Neural cell (in vitro differentiated cells): ENCODE data around the gene PRTN3. TPM values are rescaled to one million over a fixed set of nuclear protein-coding genes. Genes with fewer than 3 reads are reported as not detected.
"Not testable (repeated sequence)": the region's sequence is repeated elsewhere in the genome, so short reads cannot be mapped to it uniquely, and the experiment has no call there.

ENCODE experiments used
- H2AFZ ChIP-seq: fragments of 200-600, 300-800 bp; sonication (generic), shearing (Covaris generic); 2 replicates; pipeline ENCODE4 v1.6.0; 2014; ENCODE audit warnings: low read depth, mild to moderate bottlenecking, antibody characterized with exemption, low read length, moderate library complexity
- H3F3A ChIP-seq: fragments of 200-600 bp; shearing (Covaris generic); 2 replicates; pipeline ENCODE4 v1.6.1; 2016; ENCODE audit warnings: mild to moderate bottlenecking, moderate library complexity, mixed read lengths, antibody characterized with exemption, low read length; ENCODE audit not compliant: insufficient read depth, poor library complexity, severe bottlenecking
- H3K27ac ChIP-seq: fragments of 200-600, 300-800 bp; sonication (generic), shearing (Covaris generic); 2 replicates; pipeline ENCODE4 v1.5.1; 2014; ENCODE audit warnings: mild to moderate bottlenecking, low read length, moderate library complexity
- H3K27me3 ChIP-seq: fragments of 300-800, 200-600 bp; sonication (generic), shearing (Covaris generic); 2 replicates; pipeline ENCODE4 v1.6.0; 2014; ENCODE audit warnings: mild to moderate bottlenecking, low read depth, low read length, moderate library complexity; ENCODE audit not compliant: insufficient read depth
- H3K36me3 ChIP-seq: fragments of 300-800, 200-600 bp; sonication (generic), shearing (Covaris generic); 2 replicates; pipeline ENCODE4 v1.5.1; 2014; ENCODE audit warnings: mild to moderate bottlenecking, antibody characterized with exemption, low read length, moderate library complexity; ENCODE audit not compliant: insufficient read depth
- H3K4me2 ChIP-seq: fragments of 300-800, 200-600 bp; sonication (generic), shearing (Covaris generic); 2 replicates; pipeline ENCODE4 v1.6.0; 2014; ENCODE audit warnings: mild to moderate bottlenecking, low read length
- H3K4me3 ChIP-seq: fragments of 300-800, 200-600 bp; sonication (generic), shearing (Covaris generic); 2 replicates; pipeline ENCODE4 v1.5.1; 2014; ENCODE audit warnings: mild to moderate bottlenecking, low read length, moderate library complexity
- H3K79me2 ChIP-seq: fragments of 200-600 bp; shearing (Covaris generic); replicated peaks from 2 replicates; pipeline ENCODE4 v1.6.0; 2014; ENCODE audit warnings: mild to moderate bottlenecking, low read length, moderate library complexity; ENCODE audit not compliant: insufficient read depth
- H3K9ac ChIP-seq: fragments of 300-800, 200-600 bp; sonication (generic), shearing (Covaris generic); 2 replicates; pipeline ENCODE4 v1.6.1; 2016; ENCODE audit warnings: mild to moderate bottlenecking, low read length, mixed read lengths
- H3K9me2 ChIP-seq: fragments of 200-600 bp; shearing (Covaris generic); 2 replicates; pipeline ENCODE4 v1.6.1; 2016; ENCODE audit warnings: mild to moderate bottlenecking, low read length, mixed read lengths; ENCODE audit not compliant: insufficient read depth
- H3K9me3 ChIP-seq: fragments of 200-600, 300-800 bp; sonication (generic), shearing (Covaris generic); 2 replicates; pipeline ENCODE4 v1.6.1; 2016; ENCODE audit warnings: mild to moderate bottlenecking, mixed run types, low read length, moderate library complexity, mixed read lengths
- H4K20me1 ChIP-seq: fragments of 200-600 bp; shearing (Covaris generic); 2 replicates; pipeline ENCODE4 v1.6.1; 2016; ENCODE audit warnings: mild to moderate bottlenecking, mixed run types; ENCODE audit not compliant: insufficient read depth
- CTCF ChIP-seq: fragments of 450-650 bp; IDR thresholded peaks from 2 replicates; pipeline ENCODE4 v1.5.1; 2014; ENCODE audit warnings: antibody characterized with exemption, mild to moderate bottlenecking, moderate library complexity; ENCODE audit not compliant: poor library complexity, severe bottlenecking
- EP300 ChIP-seq: fragments of 450-650 bp; conservative IDR thresholded peaks from 2 replicates; pipeline ENCODE4 v1.6.1; 2014; ENCODE audit warnings: antibody characterized with exemption, mild to moderate bottlenecking, moderate library complexity; ENCODE audit not compliant: poor library complexity, severe bottlenecking
- EZH2 ChIP-seq: fragments of 200-600, 300-800 bp; shearing (Covaris generic), sonication (generic); IDR thresholded peaks from 2 replicates; pipeline ENCODE4 v1.6.1; 2014; ENCODE audit warnings: antibody characterized with exemption, low read length, borderline replicate concordance, mild to moderate bottlenecking; ENCODE audit not compliant: insufficient read depth, poor library complexity, severe bottlenecking
- MXI1 ChIP-seq: fragments of 450-650 bp; conservative IDR thresholded peaks from 2 replicates; pipeline ENCODE4 v1.6.1; 2014; ENCODE audit warnings: antibody characterized with exemption, mild to moderate bottlenecking; ENCODE audit not compliant: poor library complexity, severe bottlenecking
- POLR2AphosphoS5 ChIP-seq: IDR thresholded peaks from 2 replicates; pipeline ENCODE4 v1.6.1; 2012
- RAD21 ChIP-seq: fragments of 450-650 bp; conservative IDR thresholded peaks from 2 replicates; pipeline ENCODE4 v1.6.1; 2014; ENCODE audit warnings: antibody characterized with exemption, mild to moderate bottlenecking, moderate library complexity
- REST ChIP-seq: IDR thresholded peaks from 2 replicates; pipeline ENCODE4 v1.6.1; 2012; ENCODE audit warnings: borderline replicate concordance
- SMC3 ChIP-seq: fragments of 450-650 bp; conservative IDR thresholded peaks from 2 replicates; pipeline ENCODE4 v1.6.1; 2014; ENCODE audit warnings: antibody characterized with exemption, mild to moderate bottlenecking, moderate library complexity; ENCODE audit not compliant: poor library complexity
- TAF1 ChIP-seq: IDR thresholded peaks from 2 replicates; pipeline ENCODE4 v1.6.1; 2012; ENCODE audit warnings: low read depth
- polyA plus RNA-seq: library from polyadenylated mRNA; depleted of rRNA; stranded (reverse); fragments of >200 nt; gene quantifications from 2 replicates; pipeline ENCODE4 v1.2.3, GENCODE V29; 2014

Gene PRTN3
- polyA plus RNA-seq, 1 donor from 2014 or later = not detected

GRCh38 chr19:876089-876488 is 35.3 kb downstream of the PRTN3 start:
- no peaks in the 10 kb centered on the region for H3K79me2 ChIP-seq
- no peak overlapping the region for H2AFZ ChIP-seq
- H3K27ac ChIP-seq = no peak overlapping the region
- no peak overlapping the region for H3K4me2 ChIP-seq
- H3K9me2 ChIP-seq = no peaks in the 10 kb centered on the region
- no peaks in the 10 kb centered on the region for H3F3A ChIP-seq
- TF ChIP-seq POLR2AphosphoS5 = no peak
- no peak for TF ChIP-seq RAD21
- TF ChIP-seq SMC3 = no peak
- no peak for TF ChIP-seq TAF1
- TF ChIP-seq MXI1 = no peak
- TF ChIP-seq REST = no peak
- TF ChIP-seq EP300 = no peak
- no peak for TF ChIP-seq CTCF
- TF ChIP-seq EZH2 = no peak
- peaks cover 2% of the 10 kb centered on the region for H3K36me3 ChIP-seq
- no peaks in the 10 kb centered on the region for H3K27me3 ChIP-seq
- H4K20me1 ChIP-seq = no peaks in the 10 kb centered on the region
- H3K9me3 ChIP-seq = no peaks in the 10 kb centered on the region
- H3K4me3 ChIP-seq = no peak overlapping the region
- no peak overlapping the region for H3K9ac ChIP-seq

- H2AFZ ChIP-seq = no peak overlapping the region
- no peaks in the 10 kb centered on the region for H3K27me3 ChIP-seq
Observed at GRCh38 chr19:876780-877314, 36.0 kb downstream of the PRTN3 start.

DNA sequence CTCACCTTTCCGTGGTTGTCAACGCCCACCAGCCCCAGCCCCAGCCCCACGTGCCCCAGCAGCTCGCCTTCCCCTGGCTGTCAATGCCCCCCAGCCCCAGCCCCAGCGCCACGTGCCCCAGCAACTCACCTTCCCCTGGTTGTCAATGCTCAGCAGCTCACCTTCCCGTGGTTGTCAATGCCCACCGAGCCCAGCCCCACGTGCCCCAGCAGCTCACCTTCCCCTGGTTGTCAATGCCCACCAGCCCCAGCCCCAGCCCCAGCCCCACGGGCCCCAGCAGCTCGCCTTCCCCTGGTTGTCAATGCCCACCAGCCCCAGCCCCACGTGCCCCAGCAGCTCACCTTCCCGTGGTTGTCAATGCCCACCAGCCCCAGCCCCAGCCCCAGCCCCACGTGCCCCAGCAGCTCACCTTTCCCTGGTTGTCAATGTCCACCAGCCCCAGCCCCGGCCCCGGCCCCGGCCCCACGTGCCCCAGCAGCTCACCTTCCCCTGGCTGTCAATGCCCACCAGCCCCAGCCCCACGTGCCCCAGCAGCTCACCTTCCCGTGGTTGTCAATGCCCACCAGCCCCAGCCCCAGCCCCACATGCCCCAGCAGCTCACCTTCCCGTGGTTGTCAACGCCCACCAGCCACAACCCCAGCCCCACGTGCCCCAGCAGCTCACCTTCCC is 37.3 kb downstream of the PRTN3 start:
- not testable (repeated sequence) for H2AFZ ChIP-seq, H3K9me2 ChIP-seq, H3K9ac ChIP-seq, H3K79me2 ChIP-seq, H3K27ac ChIP-seq, H3K36me3 ChIP-seq, H3F3A ChIP-seq, H4K20me1 ChIP-seq, H3K4me3 ChIP-seq, H3K27me3 ChIP-seq, H3K4me2 ChIP-seq, H3K9me3 ChIP-seq

More at GRCh38 chr19:876780-877314, 36.0 kb downstream of the PRTN3 start:
- H3K4me3 ChIP-seq = no peak overlapping the region
- no peak overlapping the region for H3K27ac ChIP-seq
- no peaks in the 10 kb centered on the region for H4K20me1 ChIP-seq
- H3K9me2 ChIP-seq = no peaks in the 10 kb centered on the region
- H3K79me2 ChIP-seq = no peaks in the 10 kb centered on the region
- no peak overlapping the region for H3K4me2 ChIP-seq
- peaks cover 5% of the 10 kb centered on the region for H3K36me3 ChIP-seq
- H3K9ac ChIP-seq = no peak overlapping the region
- H3K9me3 ChIP-seq = no peaks in the 10 kb centered on the region
- TF ChIP-seq CTCF = no peak
- H3F3A ChIP-seq = no peaks in the 10 kb centered on the region

DNA sequence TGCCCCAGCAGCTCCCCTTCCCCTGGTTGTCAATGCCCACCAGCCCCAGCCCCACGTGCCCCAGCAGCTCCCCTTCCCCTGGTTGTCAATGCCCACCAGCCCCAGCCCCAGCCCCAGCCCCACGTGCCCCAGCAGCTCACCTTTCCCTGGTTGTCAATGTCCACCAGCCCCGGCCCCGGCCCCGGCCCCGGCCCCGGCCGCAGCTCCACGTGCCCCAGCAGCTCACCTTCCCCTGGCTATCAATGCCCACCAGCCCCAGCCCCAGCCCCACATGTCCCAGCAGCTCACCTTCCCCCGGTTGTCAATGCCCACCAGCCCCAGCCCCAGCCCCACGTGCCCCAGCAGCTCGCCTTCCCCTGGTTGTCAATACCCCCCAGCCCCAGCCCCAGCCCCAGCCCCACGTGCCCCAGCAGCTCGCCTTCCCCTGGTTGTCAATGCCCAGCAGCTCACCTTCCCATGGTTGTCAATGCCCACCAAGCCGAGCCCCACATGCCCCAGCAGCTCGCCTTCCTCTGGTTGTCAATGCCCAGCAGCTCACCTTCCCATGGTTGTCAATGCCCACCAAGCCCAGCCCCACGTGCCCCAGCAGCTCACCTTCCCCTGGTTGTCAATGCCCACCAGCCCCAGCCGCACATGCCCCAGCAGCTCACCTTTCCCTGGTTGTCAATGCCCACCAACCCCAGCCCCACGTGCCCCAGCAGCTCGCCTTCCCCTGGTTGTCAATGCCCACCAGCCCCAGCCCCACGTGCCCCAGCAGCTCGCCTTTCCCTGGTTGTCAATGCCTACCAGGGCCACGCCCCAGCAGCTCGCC is 38.2 kb downstream of the PRTN3 start:
- not testable (repeated sequence) for H3K9me3 ChIP-seq, H3K27ac ChIP-seq, H2AFZ ChIP-seq, H3K79me2 ChIP-seq, H4K20me1 ChIP-seq, H3K36me3 ChIP-seq, H3F3A ChIP-seq, H3K4me2 ChIP-seq, H3K9me2 ChIP-seq, H3K27me3 ChIP-seq, H3K4me3 ChIP-seq, H3K9ac ChIP-seq
